ENCODE results near the gene PLEKHA1.

Gene PLEKHA1

GRCh38 chr10:122379537-122379936, 5.0 kb downstream of the PLEKHA1 start:
- no peak for DNase-seq

- no peak for DNase-seq
These were observed 6.2 kb downstream of the PLEKHA1 start for GRCh38 chr10:122380703-122381102.

GRCh38 chr10:122381680-122382079, 7.2 kb downstream of the PLEKHA1 start:
- DNase-seq = no peak

- DNase-seq = no peak
These were observed 12.0 kb downstream of the PLEKHA1 start for GRCh38 chr10:122386514-122386913.

- DNase-seq = no peak
These were observed 13.1 kb downstream of the PLEKHA1 start for GRCh38 chr10:122387572-122387971.

GRCh38 chr10:122388287-122388997, 13.9 kb downstream of the PLEKHA1 start:
- DNase-seq = no peak

- no peak for DNase-seq
These were observed 15.8 kb downstream of the PLEKHA1 start for GRCh38 chr10:122390271-122390670.

- no peak for DNase-seq
These were observed 16.2 kb downstream of the PLEKHA1 start for GRCh38 chr10:122390679-122391078.

- no peak for DNase-seq
These were observed 17.4 kb downstream of the PLEKHA1 start for GRCh38 chr10:122391875-122392274.

GRCh38 chr10:122392835-122393234, 18.3 kb downstream of the PLEKHA1 start:
- no peak for DNase-seq

GRCh38 chr10:122393288-122393687, 18.8 kb downstream of the PLEKHA1 start:
- no peak for DNase-seq

- no peak for DNase-seq
These were observed 28.1 kb downstream of the PLEKHA1 start for GRCh38 chr10:122402548-122403131.

GRCh38 chr10:122404576-122404975, 30.1 kb downstream of the PLEKHA1 start:
- no peak for DNase-seq

- DNase-seq = peak; percentile 25
These were observed 33.0 kb downstream of the PLEKHA1 start for GRCh38 chr10:122407375-122408125.

- DNase-seq = no peak
These were observed 38.8 kb downstream of the PLEKHA1 start for GRCh38 chr10:122413327-122413726.

- DNase-seq = no peak
These were observed 43.2 kb downstream of the PLEKHA1 start for GRCh38 chr10:122417667-122418066.

- no peak for DNase-seq
These were observed 44.5 kb downstream of the PLEKHA1 start for GRCh38 chr10:122419016-122419415.

GRCh38 chr10:122419876-122420623, 45.5 kb downstream of the PLEKHA1 start:
- DNase-seq = no peak

GRCh38 chr10:122420624-122421007, 46.1 kb downstream of the PLEKHA1 start:
- DNase-seq = no peak

GRCh38 chr10:122421054-122421625, 46.6 kb downstream of the PLEKHA1 start:
- no peak for DNase-seq

GRCh38 chr10:122421742-122422141, 47.2 kb downstream of the PLEKHA1 start:
- DNase-seq = no peak

GRCh38 chr10:122422266-122422989, 47.9 kb downstream of the PLEKHA1 start:
- peak; percentile 38 for DNase-seq
